Mesenchymal stem cell (in vitro differentiated cells and primary cell): ENCODE measurements around the gene MAPK4.

Experiments
- DNase-seq: peaks from one replicate; pipeline ENCODE4 v3.0.0-alpha.2; 2013
- H2AFZ ChIP-seq: one replicate; pipeline ENCODE4 v1.6.1; 2013; ENCODE audit warnings: low read depth, mild to moderate bottlenecking, control low read depth, inconsistent platforms, low read length, moderate library complexity
- H2AK5ac ChIP-seq: 2 replicates; pipeline ENCODE4 v1.6.1; 2013; ENCODE audit warnings: low read length, moderate library complexity, mild to moderate bottlenecking, inconsistent platforms; ENCODE audit not compliant: severe bottlenecking
- H2BK120ac ChIP-seq: one replicate; pipeline ENCODE4 v1.6.1; 2013; ENCODE audit warnings: low read depth, mild to moderate bottlenecking, inconsistent platforms, low read length, moderate library complexity
- H2BK12ac ChIP-seq, 2 experiments: one replicate each; pipeline ENCODE4 v1.6.1; 2013; ENCODE audit warnings: inconsistent platforms in 2 of 2, low read length in 2 of 2, mild to moderate bottlenecking in 2 of 2, moderate library complexity in 2 of 2, control low read depth in 1 of 2
- H2BK15ac ChIP-seq: one replicate; pipeline ENCODE4 v1.6.1; 2013; ENCODE audit warnings: mild to moderate bottlenecking, low read depth, inconsistent platforms; ENCODE audit not compliant: poor library complexity, severe bottlenecking
- H2BK5ac ChIP-seq: 2 replicates; pipeline ENCODE4 v1.6.1; 2013; ENCODE audit warnings: low read depth, mild to moderate bottlenecking, low read length, control low read depth, inconsistent platforms; ENCODE audit not compliant: poor library complexity, severe bottlenecking
- H3K14ac ChIP-seq, 2 experiments: one replicate each; pipeline ENCODE4 v1.6.1; 2013; ENCODE audit warnings: inconsistent platforms in 2 of 2, low read length in 2 of 2, control low read depth in 1 of 2, mild to moderate bottlenecking in 1 of 2, moderate library complexity in 1 of 2
- H3K18ac ChIP-seq, 2 experiments: one replicate each; pipeline ENCODE4 v1.6.1; 2013; ENCODE audit warnings: inconsistent platforms in 2 of 2, low read length in 2 of 2, control low read depth in 1 of 2, low read depth in 1 of 2, mild to moderate bottlenecking in 1 of 2
- H3K23ac ChIP-seq, 2 experiments: one replicate each; pipeline ENCODE4 v1.6.1; 2013; ENCODE audit warnings: inconsistent platforms in 2 of 2, low read length in 2 of 2, mild to moderate bottlenecking in 2 of 2, moderate library complexity in 2 of 2, control low read depth in 1 of 2
- H3K27ac ChIP-seq: 2 replicates; pipeline ENCODE4 v1.5.1; 2013; ENCODE audit warnings: mild to moderate bottlenecking, moderate library complexity, low read length, control low read depth, inconsistent platforms; ENCODE audit not compliant: poor library complexity, severe bottlenecking
- H3K27me3 ChIP-seq, 2 experiments: 2 replicates each; pipeline versions ENCODE4 v1.6.1 to v1.7.0; 2013; ENCODE audit warnings: low read length in 2 of 2, mild to moderate bottlenecking in 2 of 2, moderate library complexity in 2 of 2, control low read depth in 1 of 2, inconsistent platforms in 1 of 2; ENCODE audit not compliant: control insufficient read depth in 1 of 2, insufficient read depth in 1 of 2
- H3K36me3 ChIP-seq, 2 experiments: 2 replicates each; pipeline versions ENCODE4 v1.6.1 to v1.7.0; 2013; ENCODE audit warnings: low read length in 2 of 2, control low read depth in 1 of 2, inconsistent platforms in 1 of 2, low read depth in 1 of 2, mild to moderate bottlenecking in 1 of 2; ENCODE audit not compliant: insufficient read depth in 2 of 2, control insufficient read depth in 1 of 2
- H3K4ac ChIP-seq, 2 experiments: one replicate each; pipeline ENCODE4 v1.6.1; 2013; ENCODE audit warnings: inconsistent platforms in 2 of 2, low read length in 2 of 2, mild to moderate bottlenecking in 2 of 2, moderate library complexity in 2 of 2, control low read depth in 1 of 2, low read depth in 1 of 2
- H3K4me1 ChIP-seq: 2 replicates; pipeline ENCODE4 v1.6.1; 2013; ENCODE audit warnings: low read depth, low read length, control low read depth; ENCODE audit not compliant: control insufficient read depth, insufficient read depth
- H3K4me2 ChIP-seq: 2 replicates; pipeline ENCODE4 v1.6.1; 2013; ENCODE audit warnings: low read length, mild to moderate bottlenecking, inconsistent platforms; ENCODE audit not compliant: poor library complexity, severe bottlenecking
- H3K4me3 ChIP-seq, 2 experiments: 2 replicates each; pipeline versions ENCODE4 v1.5.1 to v1.7.0; 2013; ENCODE audit warnings: low read length in 2 of 2, mild to moderate bottlenecking in 2 of 2, control low read depth in 1 of 2, low read depth in 1 of 2; ENCODE audit not compliant: insufficient read depth in 1 of 2
- H3K79me1 ChIP-seq: replicated peaks from 2 replicates; pipeline ENCODE4 v1.6.1; 2013; ENCODE audit warnings: mild to moderate bottlenecking, control low read depth, low read length, inconsistent platforms; ENCODE audit not compliant: poor library complexity, severe bottlenecking
- H3K9ac ChIP-seq: 2 replicates; pipeline ENCODE4 v1.7.0; 2013; ENCODE audit warnings: mild to moderate bottlenecking, low read length, moderate library complexity
- H3K9me3 ChIP-seq: 2 replicates; pipeline ENCODE4 v1.7.0; 2013; ENCODE audit warnings: mild to moderate bottlenecking, low read length; ENCODE audit not compliant: control insufficient read depth
- H4K8ac ChIP-seq: one replicate; pipeline ENCODE4 v1.6.1; 2013; ENCODE audit warnings: inconsistent platforms, mild to moderate bottlenecking, low read length, moderate library complexity
- H4K91ac ChIP-seq: one replicate; pipeline ENCODE4 v1.6.1; 2013; ENCODE audit warnings: mild to moderate bottlenecking, low read length, inconsistent platforms
- WGBS: methylation state at CpG from one replicate; pipeline ENCODE4 v1.1.7; 2013; ENCODE audit warnings: mixed read lengths; 5-methylcytosine and 5-hydroxymethylcytosine counted together

The MAPK4 gene

GRCh38 chr18:50678651-50679050, 118.8 kb downstream of the MAPK4 start:
- Histone ChIP-seq H3K27me3 (no peaks in the 10 kb centered on the region), H2BK120ac (no peak overlapping the region), H3K27ac (no peak overlapping the region), H3K4me1 (no peaks in the 10 kb centered on the region), H2AK5ac (no peak overlapping the region), H3K4me2 (no peak overlapping the region), H3K79me1 (no peaks in the 10 kb centered on the region), H2BK12ac (no peak overlapping the region), H4K8ac (no peak overlapping the region), H3K9ac (no peak overlapping the region), H3K14ac (no peak overlapping the region), H3K36me3 (no peaks in the 10 kb centered on the region), H3K23ac (no peak overlapping the region), H3K9me3 (no peaks in the 10 kb centered on the region), H2BK15ac (no peak overlapping the region), H4K91ac (no peak overlapping the region), H3K18ac (no peak overlapping the region), H3K4me3 (no peak overlapping the region), H3K4ac (no peak overlapping the region), H2BK5ac (no peak overlapping the region), H2AFZ (no peak overlapping the region)
- 81% methylated on average over 4 of the region's 6 CpGs for WGBS
- DNase-seq = no peak

GRCh38 chr18:50679056-50679455, 119.2 kb downstream of the MAPK4 start:
- H3K14ac ChIP-seq = no peak overlapping the region
- H3K9me3 ChIP-seq = no peaks in the 10 kb centered on the region
- no peak overlapping the region for H3K18ac ChIP-seq
- no peaks in the 10 kb centered on the region for H3K36me3 ChIP-seq
- H4K91ac ChIP-seq = no peak overlapping the region
- H2AFZ ChIP-seq = no peak overlapping the region
- DNase-seq = no peak
- H2BK15ac ChIP-seq = no peak overlapping the region
- no peak overlapping the region for H4K8ac ChIP-seq
- H3K4me2 ChIP-seq = no peak overlapping the region
- no peak overlapping the region for H3K4me3 ChIP-seq
- H2AK5ac ChIP-seq = no peak overlapping the region
- H3K9ac ChIP-seq = no peak overlapping the region
- H3K23ac ChIP-seq = no peak overlapping the region
- H2BK5ac ChIP-seq = no peak overlapping the region
- H3K79me1 ChIP-seq = no peaks in the 10 kb centered on the region
- H3K27me3 ChIP-seq = no peaks in the 10 kb centered on the region
- no peak overlapping the region for H3K27ac ChIP-seq
- no peaks in the 10 kb centered on the region for H3K4me1 ChIP-seq
- H3K4ac ChIP-seq = no peak overlapping the region
- 75% methylated on average over 5 of the region's 5 CpGs for WGBS
- no peak overlapping the region for H2BK120ac ChIP-seq
- H2BK12ac ChIP-seq = no peak overlapping the region

GRCh38 chr18:50679656-50680055, 119.8 kb downstream of the MAPK4 start:
- H2BK120ac ChIP-seq = no peak overlapping the region
- no peak overlapping the region for H3K4ac ChIP-seq
- no peak overlapping the region for H2BK5ac ChIP-seq
- no peaks in the 10 kb centered on the region for H3K36me3 ChIP-seq
- no peak overlapping the region for H3K4me2 ChIP-seq
- H3K4me1 ChIP-seq = no peaks in the 10 kb centered on the region
- H2AFZ ChIP-seq = no peak overlapping the region
- no peak overlapping the region for H3K18ac ChIP-seq
- no peak for DNase-seq
- H3K27ac ChIP-seq = no peak overlapping the region
- H2BK12ac ChIP-seq = no peak overlapping the region
- no peak overlapping the region for H3K9ac ChIP-seq
- no peak overlapping the region for H2BK15ac ChIP-seq
- WGBS = 82% methylated on average over 7 of the region's 10 CpGs
- H3K23ac ChIP-seq = no peak overlapping the region
- H3K9me3 ChIP-seq = no peaks in the 10 kb centered on the region
- no peak overlapping the region for H4K91ac ChIP-seq
- H3K14ac ChIP-seq = no peak overlapping the region
- H3K4me3 ChIP-seq = no peak overlapping the region
- H4K8ac ChIP-seq = no peak overlapping the region
- H3K79me1 ChIP-seq = no peaks in the 10 kb centered on the region
- H3K27me3 ChIP-seq = no peaks in the 10 kb centered on the region
- no peak overlapping the region for H2AK5ac ChIP-seq

- Histone ChIP-seq H4K91ac (no peak overlapping the region), H2BK15ac (no peak overlapping the region), H3K23ac (no peak overlapping the region), H3K27me3 (peaks cover 0 to under 1% of the 10 kb centered on the region in 2 experiments), H3K4me3 (no peak overlapping the region), H3K27ac (no peak overlapping the region), H3K4me1 (no peaks in the 10 kb centered on the region), H3K4ac (no peak overlapping the region), H3K4me2 (no peak overlapping the region), H3K79me1 (no peaks in the 10 kb centered on the region), H4K8ac (no peak overlapping the region), H2BK12ac (no peak overlapping the region), H2BK5ac (no peak overlapping the region), H2AK5ac (no peak overlapping the region), H2BK120ac (no peak overlapping the region), H3K9me3 (no peaks in the 10 kb centered on the region), H2AFZ (no peak overlapping the region), H3K14ac (no peak overlapping the region), H3K36me3 (no peaks in the 10 kb centered on the region), H3K9ac (no peak overlapping the region), H3K18ac (no peak overlapping the region)
- WGBS = no CpG with 5 or more reads among the region's 1 CpG
- DNase-seq = no peak
Measured at GRCh38 chr18:50680966-50681365, 121.1 kb downstream of the MAPK4 start.
